A673 (cell line): Measurements from ENCODE around the gene SMYD3. TPM values are rescaled to one million over a fixed set of nuclear protein-coding genes. Genes with fewer than 3 reads are reported as not detected.

Source experiments
- BruUV-seq: library from RNA; stranded (reverse); fragments of 400-500 nt; replicated peaks from 2 replicates; lab custom pipeline; 2021; lab: Mats Ljungman, UMichigan
- CTCF ChIA-PET: fragments of 300-600 bp; sonication (Branson Sonifier 250); formaldehyde crosslinking; loops from one replicate; lab custom pipeline; 2022; ENCODE audit warnings: antibody characterized with exemption; lab: Charles Lee
- POLR2A ChIA-PET: fragments of 300-600 bp; sonication (Branson Sonifier 250); formaldehyde crosslinking; loops from one replicate; lab custom pipeline; 2022; ENCODE audit warnings: antibody characterized with exemption; ENCODE audit not compliant: low non-redundant PET; lab: Charles Lee
- DNase-seq: peaks from one replicate; pipeline ENCODE4 v3.0.0-alpha.2; 2015; ENCODE audit warnings: low spot score
- H3K27ac ChIP-seq: fragments of 200-600 bp; sonication (generic); 2 replicates; pipeline ENCODE4 v1.5.1; 2016; ENCODE audit warnings: mixed run types, low read depth, mild to moderate bottlenecking, mixed read lengths, antibody characterized with exemption, low read length; ENCODE audit not compliant: poor library complexity, severe bottlenecking
- H3K27me3 ChIP-seq: fragments of 200-600 bp; sonication (generic); replicated peaks from 2 replicates; pipeline ENCODE4 v1.6.1; 2017; ENCODE audit warnings: mixed run types, low read depth, mild to moderate bottlenecking, mixed read lengths, antibody characterized with exemption, low read length; ENCODE audit not compliant: insufficient read depth, poor library complexity
- H3K36me3 ChIP-seq: fragments of 200-600 bp; sonication (generic); 2 replicates; pipeline ENCODE4 v1.6.1; 2016; ENCODE audit warnings: mixed run types, mild to moderate bottlenecking, mixed read lengths, antibody characterized with exemption, low read length; ENCODE audit not compliant: insufficient read depth, poor library complexity, severe bottlenecking
- H3K4me1 ChIP-seq: fragments of 200-600 bp; sonication (generic); 2 replicates; pipeline ENCODE4 v1.6.1; 2017; ENCODE audit warnings: mixed run types, mild to moderate bottlenecking, mixed read lengths, antibody characterized with exemption, low read length; ENCODE audit not compliant: insufficient read depth, poor library complexity, severe bottlenecking
- H3K4me3 ChIP-seq: fragments of 200-600 bp; sonication (generic); 2 replicates; pipeline ENCODE4 v1.5.1; 2016; ENCODE audit warnings: low read depth, mixed run types, mild to moderate bottlenecking, mixed read lengths, low read length; ENCODE audit not compliant: poor library complexity, severe bottlenecking
- H3K9me3 ChIP-seq: fragments of 200-600 bp; sonication (generic); 2 replicates; pipeline ENCODE4 v1.6.1; 2016; ENCODE audit warnings: mixed run types, low read depth, mild to moderate bottlenecking, mixed read lengths, antibody characterized with exemption, low read length; ENCODE audit not compliant: poor library complexity, severe bottlenecking
- EZH2 ChIP-seq: fragments of 200-600 bp; sonication (generic); IDR thresholded peaks from 2 replicates; pipeline ENCODE4 v1.6.1; 2017; ENCODE audit warnings: borderline replicate concordance, low read depth, mild to moderate bottlenecking, mixed read lengths, antibody characterized with exemption, low read length; ENCODE audit not compliant: poor library complexity, severe bottlenecking
- intact Hi-C: fragments of 100-400 bp; cut with micrococcal nuclease; formaldehyde crosslinking; loops from one replicate; pipeline ENCODE4 v1.10.0; 2022; ENCODE audit not compliant: unreplicated experiment
- total RNA-seq: library from RNA; stranded (reverse); gene quantifications from 2 replicates; pipeline ENCODE4 v1.2.3, GENCODE V29; 2021
- TF ChIP-seq, protein P1 (sequence below): fragments of 300-800, 200-600 bp; sonication (generic); conservative IDR thresholded peaks from 2 replicates; pipeline ENCODE4 v1.5.1; 2017; ENCODE audit warnings: low read depth, mild to moderate bottlenecking, antibody characterized with exemption, low read length, moderate library complexity, mixed read lengths

Gene SMYD3
- total RNA-seq, 1 experiment from 2014 or later, result 29.0 TPM

DNA sequence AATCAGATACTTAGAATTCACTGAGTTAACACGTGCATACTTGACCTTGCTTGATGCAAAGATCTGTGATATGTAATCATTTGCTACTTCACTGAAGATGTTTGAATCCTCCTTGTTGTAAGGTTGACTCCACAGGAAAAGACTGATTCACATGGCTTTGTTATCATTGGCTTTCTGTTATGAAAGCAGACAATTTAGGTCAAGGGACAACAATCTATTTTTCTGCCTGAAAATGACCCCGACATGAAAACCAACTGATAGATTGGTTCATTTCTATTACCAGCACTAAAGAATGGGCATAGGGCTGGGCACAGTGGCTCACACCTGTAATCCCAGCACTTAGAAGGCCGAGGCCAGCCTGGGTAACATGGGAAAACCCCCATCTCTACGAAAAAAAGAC is 546.9 kb downstream of the SMYD3 start:
- TF ChIP-seq, protein P1, sequence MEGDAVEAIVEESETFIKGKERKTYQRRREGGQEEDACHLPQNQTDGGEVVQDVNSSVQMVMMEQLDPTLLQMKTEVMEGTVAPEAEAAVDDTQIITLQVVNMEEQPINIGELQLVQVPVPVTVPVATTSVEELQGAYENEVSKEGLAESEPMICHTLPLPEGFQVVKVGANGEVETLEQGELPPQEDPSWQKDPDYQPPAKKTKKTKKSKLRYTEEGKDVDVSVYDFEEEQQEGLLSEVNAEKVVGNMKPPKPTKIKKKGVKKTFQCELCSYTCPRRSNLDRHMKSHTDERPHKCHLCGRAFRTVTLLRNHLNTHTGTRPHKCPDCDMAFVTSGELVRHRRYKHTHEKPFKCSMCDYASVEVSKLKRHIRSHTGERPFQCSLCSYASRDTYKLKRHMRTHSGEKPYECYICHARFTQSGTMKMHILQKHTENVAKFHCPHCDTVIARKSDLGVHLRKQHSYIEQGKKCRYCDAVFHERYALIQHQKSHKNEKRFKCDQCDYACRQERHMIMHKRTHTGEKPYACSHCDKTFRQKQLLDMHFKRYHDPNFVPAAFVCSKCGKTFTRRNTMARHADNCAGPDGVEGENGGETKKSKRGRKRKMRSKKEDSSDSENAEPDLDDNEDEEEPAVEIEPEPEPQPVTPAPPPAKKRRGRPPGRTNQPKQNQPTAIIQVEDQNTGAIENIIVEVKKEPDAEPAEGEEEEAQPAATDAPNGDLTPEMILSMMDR, result no peak
- no peak for TF ChIP-seq EZH2
- no TSS peak for BruUV-seq
- H3K27ac ChIP-seq, result no peak overlapping the region
- no peaks in the 10 kb centered on the region for H3K9me3 ChIP-seq
- H3K4me3 ChIP-seq, result no peak overlapping the region
- H3K36me3 ChIP-seq, result no peaks in the 10 kb centered on the region
- CTCF ChIA-PET, result no interaction called here
- H3K27me3 ChIP-seq, result no peaks in the 10 kb centered on the region
- H3K4me1 ChIP-seq, result no peaks in the 10 kb centered on the region
- DNase-seq, result no peak
- POLR2A ChIA-PET, result no interaction called here
- intact Hi-C loops, result no loop called here

DNA sequence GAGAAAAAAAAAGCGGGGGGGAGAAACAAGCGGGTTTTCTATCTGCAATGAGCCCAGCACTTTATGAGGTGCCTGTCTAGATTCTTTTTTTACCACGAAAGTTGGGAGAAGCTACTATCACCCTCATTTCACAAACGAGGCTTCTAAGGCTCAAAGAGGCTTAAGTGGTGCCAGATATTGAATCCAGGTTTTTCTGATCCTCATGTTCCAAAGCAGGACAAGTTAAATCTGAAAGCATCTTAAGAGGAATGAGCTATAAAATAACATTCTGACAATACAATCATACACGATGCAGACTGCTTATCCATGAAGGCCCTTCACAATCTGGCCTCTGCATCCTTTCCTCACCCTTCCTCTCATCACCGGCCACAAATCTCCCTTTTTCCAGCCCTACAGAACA is 549.1 kb downstream of the SMYD3 start:
- H3K4me3 ChIP-seq, result no peak overlapping the region
- H3K9me3 ChIP-seq, result no peaks in the 10 kb centered on the region
- ChIA-PET CTCF (no interaction called here), POLR2A (no interaction called here)
- no peaks in the 10 kb centered on the region for H3K27me3 ChIP-seq
- H3K27ac ChIP-seq, result no peak overlapping the region
- peaks cover 10% of the 10 kb centered on the region for H3K4me1 ChIP-seq
- TF ChIP-seq, protein P1, result no peak
- no peak for TF ChIP-seq EZH2
- no peaks in the 10 kb centered on the region for H3K36me3 ChIP-seq
- no peak for DNase-seq
- no TSS peak for BruUV-seq
- intact Hi-C loops, result no loop called here

DNA sequence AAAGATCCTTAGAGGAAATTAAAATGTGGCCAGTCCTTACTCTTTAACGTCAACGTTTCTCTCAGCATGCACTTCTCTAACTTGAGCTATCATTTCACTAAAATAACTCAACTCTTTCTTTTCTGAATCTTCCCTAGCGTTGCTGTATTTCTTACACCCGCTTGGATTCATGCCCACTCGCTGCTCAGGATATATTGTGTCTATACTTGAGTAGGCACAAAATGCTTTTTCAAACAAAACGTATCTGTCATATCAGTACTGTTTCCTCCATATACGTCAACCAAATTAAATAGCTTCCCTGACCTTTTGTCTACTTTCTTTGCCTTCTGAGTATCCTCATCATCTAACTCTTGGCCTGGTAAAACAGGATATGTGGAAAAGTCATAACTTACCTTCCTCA is 549.7 kb downstream of the SMYD3 start:
- Histone ChIP-seq H3K27me3 (no peaks in the 10 kb centered on the region), H3K4me1 (peaks cover 10% of the 10 kb centered on the region), H3K36me3 (no peaks in the 10 kb centered on the region), H3K4me3 (no peak overlapping the region), H3K9me3 (no peaks in the 10 kb centered on the region), H3K27ac (no peak overlapping the region)
- DNase-seq, result no peak
- POLR2A ChIA-PET, result no interaction called here
- BruUV-seq, result no TSS peak
- no peak for TF ChIP-seq EZH2
- TF ChIP-seq, protein P1, result no peak
- intact Hi-C loops, result no loop called here
- CTCF ChIA-PET, result no interaction called here
